ENCODE measurements around the gene PDZD8. TPM values are rescaled to one million over a fixed set of nuclear protein-coding genes. Genes with fewer than 3 reads are reported as not detected.
A peak's percentile ranks its signal among the peaks of the same experiment; 100 is the strongest.

PDZD8 gene
- total and polyA plus RNA-seq, 12 donors = 1.7 to 45.7 (median 25.0) TPM

DNA sequence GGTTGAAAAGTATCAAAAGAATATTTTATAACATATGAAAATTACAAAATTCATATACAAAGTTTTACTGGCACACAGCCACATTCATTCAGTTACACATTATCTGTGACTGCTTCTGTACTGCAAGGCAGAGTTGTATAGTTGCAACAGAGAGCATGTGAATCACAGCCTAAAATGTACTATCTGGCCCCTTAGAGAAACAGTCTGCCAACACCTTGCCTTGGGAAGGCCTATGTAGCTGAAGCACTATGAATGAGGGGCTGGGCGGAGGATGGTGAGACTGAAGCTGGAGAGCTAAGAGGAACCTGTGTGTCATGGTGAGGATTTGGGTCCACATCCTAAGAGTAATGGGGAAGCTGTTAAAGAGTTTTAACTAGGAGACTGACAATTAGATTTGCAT is 35.7 kb downstream of the PDZD8 start:
- TF ChIP-seq, protein P1, sequence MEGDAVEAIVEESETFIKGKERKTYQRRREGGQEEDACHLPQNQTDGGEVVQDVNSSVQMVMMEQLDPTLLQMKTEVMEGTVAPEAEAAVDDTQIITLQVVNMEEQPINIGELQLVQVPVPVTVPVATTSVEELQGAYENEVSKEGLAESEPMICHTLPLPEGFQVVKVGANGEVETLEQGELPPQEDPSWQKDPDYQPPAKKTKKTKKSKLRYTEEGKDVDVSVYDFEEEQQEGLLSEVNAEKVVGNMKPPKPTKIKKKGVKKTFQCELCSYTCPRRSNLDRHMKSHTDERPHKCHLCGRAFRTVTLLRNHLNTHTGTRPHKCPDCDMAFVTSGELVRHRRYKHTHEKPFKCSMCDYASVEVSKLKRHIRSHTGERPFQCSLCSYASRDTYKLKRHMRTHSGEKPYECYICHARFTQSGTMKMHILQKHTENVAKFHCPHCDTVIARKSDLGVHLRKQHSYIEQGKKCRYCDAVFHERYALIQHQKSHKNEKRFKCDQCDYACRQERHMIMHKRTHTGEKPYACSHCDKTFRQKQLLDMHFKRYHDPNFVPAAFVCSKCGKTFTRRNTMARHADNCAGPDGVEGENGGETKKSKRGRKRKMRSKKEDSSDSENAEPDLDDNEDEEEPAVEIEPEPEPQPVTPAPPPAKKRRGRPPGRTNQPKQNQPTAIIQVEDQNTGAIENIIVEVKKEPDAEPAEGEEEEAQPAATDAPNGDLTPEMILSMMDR (IDR thresholded peaks at IDR 0.05) = no peak
- DNase-seq = peak in 1 of 7 donors; percentile 19
- no peaks in the 10 kb centered on the region for H3K27me3 ChIP-seq
- no peak overlapping the region for H3K27ac ChIP-seq
- no peak overlapping the region for H3K4me3 ChIP-seq
- intact Hi-C loops (cut with DNase I) = no loop called here
- H3K4me1 ChIP-seq (replicated peaks in 1 of 2) = peaks cover 0 to 6% of the 10 kb centered on the region in 2 donors
- WGBS, 4 donors = 94 to 100% (median 100%) methylated on average over 1 of the region's 1 CpG
- no peaks in the 10 kb centered on the region for H3K9me3 ChIP-seq (replicated peaks in 1 of 3)
- H3K36me3 ChIP-seq (replicated peaks in 1 of 2) = no peaks in the 10 kb centered on the region

DNA sequence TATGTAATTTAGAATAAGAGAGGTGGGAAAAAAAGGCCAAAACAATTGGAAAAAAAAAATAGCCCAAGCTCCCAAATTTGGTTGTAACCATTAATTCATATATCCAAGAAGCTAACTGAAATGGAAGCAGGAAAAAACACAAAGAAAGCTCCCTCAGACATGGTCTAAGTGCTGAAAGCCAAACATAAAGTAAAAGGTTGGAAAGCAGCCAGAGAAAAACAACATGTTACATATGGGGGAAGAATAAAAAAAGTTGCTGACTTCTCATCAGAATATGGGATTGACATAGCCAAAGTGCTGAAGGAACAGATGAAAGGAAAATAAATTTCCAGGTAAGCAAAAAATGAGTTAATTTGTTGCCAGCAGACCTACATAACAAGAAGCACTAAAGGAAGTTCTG is 40.3 kb downstream of the PDZD8 start:
- intact Hi-C loops (cut with DNase I) = no loop called here
- TF ChIP-seq, protein P1 (IDR thresholded peaks at IDR 0.05) = no peak
- no peak for TF ChIP-seq POLR2A (IDR thresholded peaks at IDR 0.05)

DNA sequence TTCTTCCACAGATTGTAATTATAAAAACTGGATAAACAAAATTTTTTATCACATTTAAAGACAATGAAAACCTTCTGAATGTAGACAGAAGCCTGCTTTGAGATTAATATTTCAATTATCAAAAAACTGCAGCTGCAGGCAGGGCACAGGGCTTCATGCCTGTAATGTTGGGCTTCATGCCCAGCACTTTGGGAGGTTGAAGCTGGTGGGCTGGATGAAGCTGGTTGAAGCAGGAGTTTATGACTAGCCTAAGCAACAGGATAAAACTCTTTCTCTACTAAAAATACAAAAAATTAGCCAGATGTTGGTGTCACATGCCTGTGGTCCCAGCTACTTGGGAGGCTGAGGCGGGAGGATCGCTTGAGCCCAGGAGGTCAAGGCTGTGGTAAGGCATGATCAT is 41.2 kb downstream of the PDZD8 start:
- H3K27ac ChIP-seq = no peak overlapping the region
- no peaks in the 10 kb centered on the region for H3K4me1 ChIP-seq (replicated peaks in 1 of 2)
- 95 to 98% (median 97%) methylated on average over 2 of the region's 2 CpGs for WGBS, 4 donors
- H3K4me3 ChIP-seq = no peak overlapping the region
- H3K9me3 ChIP-seq (replicated peaks in 1 of 3) = no peaks in the 10 kb centered on the region
- intact Hi-C loops (cut with DNase I) = no loop called here
- H3K27me3 ChIP-seq = no peaks in the 10 kb centered on the region
- no peak for DNase-seq
- TF ChIP-seq, protein P1 (IDR thresholded peaks at IDR 0.05) = no peak
- no peak for TF ChIP-seq POLR2A (IDR thresholded peaks at IDR 0.05)
- H3K36me3 ChIP-seq (replicated peaks in 1 of 2) = no peaks in the 10 kb centered on the region

More for the DNA sequence above, 40.3 kb downstream of the PDZD8 start:
- H3K4me1 ChIP-seq (replicated peaks in 1 of 2) = no peaks in the 10 kb centered on the region
- no peak overlapping the region for H3K27ac ChIP-seq
- no peaks in the 10 kb centered on the region for H3K27me3 ChIP-seq
- H3K36me3 ChIP-seq (replicated peaks in 1 of 2) = no peaks in the 10 kb centered on the region
- H3K9me3 ChIP-seq (replicated peaks in 1 of 3) = no peaks in the 10 kb centered on the region
- no peak for DNase-seq
- H3K4me3 ChIP-seq = no peak overlapping the region

DNA sequence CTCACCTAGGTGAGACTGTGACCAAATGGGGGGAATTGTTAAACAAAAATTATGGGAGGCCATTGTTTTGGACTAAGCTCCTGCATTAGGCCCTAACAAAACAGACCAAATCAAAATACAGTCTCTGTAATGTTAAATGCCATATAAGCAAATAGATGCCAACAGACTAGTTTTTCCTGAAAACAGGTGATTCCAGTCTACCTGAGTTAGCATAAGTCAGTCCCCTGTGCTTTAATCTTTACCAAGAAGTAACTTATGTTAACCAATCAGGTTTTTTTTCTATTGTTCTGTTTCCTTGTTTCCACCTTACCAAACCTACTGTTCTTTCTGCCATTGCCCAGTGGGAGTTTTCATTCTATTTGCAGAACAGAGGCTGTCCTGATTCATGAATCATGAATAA is 48.0 kb downstream of the PDZD8 start:
- DNase-seq = no peak
- intact Hi-C loops (cut with DNase I) = no loop called here
- no peak overlapping the region for H3K27ac ChIP-seq
- H3K4me3 ChIP-seq = no peak overlapping the region
- H3K27me3 ChIP-seq = no peaks in the 10 kb centered on the region
- H3K36me3 ChIP-seq (replicated peaks in 1 of 2) = no peaks in the 10 kb centered on the region
- TF ChIP-seq, protein P1 (IDR thresholded peaks at IDR 0.05) = no peak
- TF ChIP-seq POLR2A (IDR thresholded peaks at IDR 0.05) = no peak
- no peaks in the 10 kb centered on the region for H3K4me1 ChIP-seq (replicated peaks in 1 of 2)
- no peaks in the 10 kb centered on the region for H3K9me3 ChIP-seq (replicated peaks in 1 of 3)

Data from adrenal gland (tissue), 12 donors.